ENCODE results near the gene ALDOC.

Gene ALDOC

DNA sequence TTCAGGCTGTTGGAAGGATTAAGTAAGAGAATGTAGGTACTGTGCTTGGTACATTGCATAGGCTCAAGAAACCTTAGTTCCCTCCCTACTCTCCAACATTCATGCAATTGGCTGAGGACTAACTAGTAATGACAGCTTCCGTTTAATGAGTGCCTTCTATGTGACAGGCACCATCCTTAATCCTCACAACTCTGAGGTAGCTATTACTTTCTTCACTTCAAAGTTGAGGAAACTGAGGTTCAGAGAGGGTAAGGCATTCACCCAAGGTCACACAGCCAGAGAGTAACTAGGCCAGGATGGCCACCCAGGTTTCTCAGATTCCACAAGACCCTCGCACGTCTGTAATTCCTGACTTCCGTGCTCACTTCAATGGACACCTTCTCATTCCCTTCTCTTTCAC is 46.4 kb downstream of the ALDOC start:
- DNase-seq: no peak

DNA sequence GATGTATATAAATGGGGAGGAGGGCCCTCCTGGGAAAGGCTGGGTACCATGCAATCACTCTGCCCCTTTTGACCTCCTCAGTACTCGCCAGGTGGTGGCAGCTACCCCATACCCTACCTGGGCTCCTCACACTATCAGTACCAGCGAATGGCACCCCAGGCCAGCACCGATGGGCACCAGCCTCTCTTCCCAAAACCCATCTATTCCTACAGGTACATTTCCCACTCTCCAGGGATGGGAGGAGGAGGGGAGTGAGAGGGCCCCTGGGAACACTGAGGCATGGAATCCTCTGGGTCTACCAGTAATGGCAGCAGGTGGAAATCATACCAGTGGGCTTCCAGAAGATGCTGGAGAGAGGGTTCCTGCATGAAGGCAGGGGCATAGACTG is 47.7 kb downstream of the ALDOC start:
- DNase-seq: no peak

DNA sequence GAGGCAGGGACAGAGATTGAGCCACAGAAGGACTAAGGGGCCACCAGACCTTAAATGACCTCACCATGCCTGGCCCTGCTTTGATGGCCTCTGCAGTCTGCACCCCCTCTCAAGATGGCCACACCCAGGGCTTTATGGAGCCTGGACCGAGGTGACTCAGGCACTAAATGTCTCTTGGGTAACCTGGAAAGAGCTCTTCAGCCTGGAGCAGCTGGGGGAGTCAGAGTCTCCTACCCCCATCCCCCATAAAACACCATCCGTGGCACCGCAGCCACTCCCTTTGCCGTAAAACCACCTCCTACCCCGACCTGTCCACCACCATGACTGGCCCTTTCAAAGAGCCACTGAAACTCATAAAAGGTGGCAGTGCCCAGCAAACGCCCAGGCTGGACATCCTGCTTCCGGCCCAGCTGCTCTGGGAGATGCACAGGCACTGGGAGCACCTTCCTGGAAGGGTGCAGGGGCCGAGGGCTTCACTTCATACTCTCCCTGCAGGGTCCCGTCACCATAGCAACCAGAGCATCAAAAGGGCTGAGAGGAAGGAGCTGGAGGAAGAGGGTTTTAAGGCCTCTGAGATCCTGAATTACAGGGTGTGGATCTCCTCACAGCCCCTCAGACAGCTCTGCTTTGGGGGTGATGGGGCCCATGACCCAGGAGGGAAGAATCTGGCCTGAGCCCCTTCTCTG is 48.2 kb downstream of the ALDOC start:
- no peak for DNase-seq

DNA sequence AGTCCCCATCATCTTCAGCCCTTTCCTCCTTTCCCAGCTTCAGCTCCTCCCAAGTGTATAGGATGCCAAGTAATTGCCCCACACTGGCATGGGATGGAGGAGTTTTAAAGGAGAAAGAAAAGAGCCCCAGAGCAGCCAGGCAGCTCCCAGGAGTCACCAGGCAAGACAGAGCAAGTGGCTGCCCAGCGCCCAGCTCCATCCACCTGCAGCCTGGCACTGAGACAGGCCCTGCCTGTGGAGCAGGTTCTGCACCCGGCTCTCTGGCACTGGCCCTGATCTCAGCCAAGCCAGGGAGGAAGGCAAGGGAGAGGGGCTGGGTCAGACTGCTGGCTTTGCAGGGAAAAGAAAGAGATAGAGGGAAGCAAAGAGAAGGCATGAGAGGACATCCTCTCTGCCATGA is 48.8 kb downstream of the ALDOC start:
- DNase-seq: no peak

DNA sequence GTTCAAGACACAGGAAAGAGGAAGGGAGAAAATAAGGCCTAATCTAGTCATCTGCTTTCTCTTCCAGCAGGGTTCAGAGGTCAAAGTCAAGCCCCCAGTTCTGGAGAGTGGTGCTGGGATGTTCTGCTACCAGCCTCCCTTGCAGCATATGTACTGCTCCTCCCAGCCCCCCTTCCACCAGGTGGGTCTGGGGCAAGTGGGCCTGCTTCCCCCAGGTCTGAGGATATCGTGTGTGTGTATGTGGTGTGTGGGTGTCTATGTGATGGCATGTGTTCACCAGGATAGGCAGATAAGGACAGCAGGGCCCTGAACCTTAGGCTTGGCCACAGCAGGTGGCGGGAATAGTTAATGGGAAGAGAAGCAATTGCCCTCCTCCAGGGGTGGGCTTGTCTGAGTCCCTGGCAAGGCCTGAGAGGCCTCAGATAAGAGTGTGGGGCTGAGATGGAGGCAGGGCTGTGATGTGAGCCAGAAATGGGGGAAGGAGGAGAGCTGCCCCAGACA is 49.5 kb downstream of the ALDOC start:
- DNase-seq: no peak

DNA sequence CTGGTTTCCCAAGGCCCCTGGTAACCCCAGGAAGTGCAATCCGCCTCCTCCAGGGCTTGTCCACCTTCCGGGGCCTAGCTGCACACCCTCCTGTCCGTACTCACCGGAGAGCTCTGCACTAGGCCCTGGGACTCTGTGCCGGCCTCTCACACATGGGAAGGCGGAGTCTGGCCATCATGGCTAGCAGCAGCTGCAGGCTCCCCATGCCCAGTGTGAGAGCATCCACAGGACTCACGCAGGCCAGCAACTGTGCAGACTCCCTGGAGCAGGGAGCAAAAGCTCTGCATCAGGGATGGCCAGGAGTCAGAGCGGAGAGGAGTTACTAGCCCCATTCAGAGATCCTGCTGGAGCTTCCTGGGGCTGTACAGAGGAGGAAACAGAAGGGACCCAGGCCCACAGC is 50.3 kb downstream of the ALDOC start:
- no peak for DNase-seq

DNA sequence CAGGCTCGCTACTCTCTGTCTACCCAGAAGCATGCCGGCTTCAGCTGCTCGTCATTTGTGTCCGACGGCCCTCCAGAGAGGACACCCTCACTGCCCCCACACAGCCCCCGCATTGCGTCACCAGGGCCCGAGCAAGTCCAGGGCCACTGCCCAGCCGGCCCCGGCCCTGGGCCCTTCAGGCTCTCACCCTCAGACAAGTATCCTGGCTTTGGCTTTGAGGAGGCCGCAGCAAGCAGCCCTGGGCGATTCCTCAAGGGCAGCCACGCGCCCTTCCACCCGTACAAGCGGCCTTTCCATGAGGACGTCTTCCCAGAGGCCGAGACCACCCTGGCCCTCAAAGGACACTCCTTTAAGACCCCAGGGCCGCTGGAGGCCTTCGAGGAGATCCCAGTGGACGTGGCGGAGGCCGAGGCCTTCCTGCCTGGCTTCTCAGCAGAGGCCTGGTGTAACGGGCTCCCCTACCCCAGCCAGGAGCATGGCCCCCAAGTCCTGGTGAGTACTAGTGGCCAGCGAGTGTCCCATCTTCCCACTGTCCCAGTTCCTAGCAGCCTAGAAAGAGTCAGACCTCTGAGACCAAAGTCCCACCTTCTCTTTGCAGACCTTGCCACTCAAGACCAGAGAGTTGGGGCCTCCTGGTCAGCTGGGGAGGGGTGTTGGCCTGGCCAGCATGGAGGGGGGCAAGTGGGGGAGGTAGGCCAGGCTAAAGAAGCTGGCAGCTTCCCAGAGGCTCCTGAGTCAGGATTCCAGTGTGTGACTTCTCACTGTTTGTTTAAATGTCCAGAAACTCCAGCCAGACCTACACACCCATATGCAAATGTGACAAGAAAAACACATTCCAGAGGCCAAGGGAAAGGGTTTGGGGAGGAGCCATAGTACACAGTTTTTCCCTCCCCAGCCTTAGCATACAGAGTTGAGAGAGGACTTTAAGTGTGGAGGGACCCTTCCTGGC is 51.9 kb downstream of the ALDOC start:
- DNase-seq: no peak

DNA sequence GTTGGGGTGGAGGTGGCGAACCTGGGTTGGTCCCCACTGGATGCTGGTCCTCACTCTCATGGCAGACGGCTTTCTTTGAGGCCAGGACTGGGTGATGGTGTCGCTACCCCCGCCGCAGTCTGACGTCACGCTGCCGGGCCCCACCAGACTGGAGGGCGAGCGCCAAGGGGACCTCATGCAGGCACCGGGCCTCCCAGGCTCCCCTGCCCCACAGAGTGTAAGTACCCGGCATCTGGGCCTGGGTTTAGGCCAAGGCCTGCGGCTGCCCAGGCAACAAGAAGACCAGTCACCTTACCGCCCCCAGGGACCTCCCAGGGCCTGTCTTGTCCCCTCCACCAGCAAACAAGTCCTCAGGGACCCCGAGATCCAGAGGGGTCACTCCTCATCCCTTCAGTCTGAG is 52.8 kb downstream of the ALDOC start:
- DNase-seq: no peak

DNA sequence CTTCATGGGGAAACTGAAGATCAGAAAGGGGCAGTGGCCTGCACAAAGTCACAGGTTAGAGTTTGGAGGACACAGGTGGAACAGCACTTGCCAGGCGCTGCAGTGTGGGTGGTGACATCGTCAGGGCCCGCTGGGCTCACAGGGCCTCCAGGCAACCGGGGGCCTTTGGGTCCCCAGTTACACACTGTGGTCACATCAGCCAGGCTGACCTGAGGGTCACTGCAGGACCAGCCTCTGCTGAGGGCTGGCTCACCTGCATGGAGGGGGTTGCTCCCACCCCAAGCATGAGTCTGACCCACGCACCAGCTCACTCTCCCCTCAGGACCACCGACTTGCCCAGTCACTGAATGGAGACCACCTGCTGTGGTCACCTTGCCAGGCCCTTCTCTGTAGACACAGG is 53.5 kb downstream of the ALDOC start:
- no peak for DNase-seq

Data from activated T-cell treated with anti-CD3 and anti-CD28 coated beads, Interleukin-2, amount 50 U/mL, for 1 hour (primary cell).